ENCODE data around the gene PXYLP1.

Gene PXYLP1

DNA sequence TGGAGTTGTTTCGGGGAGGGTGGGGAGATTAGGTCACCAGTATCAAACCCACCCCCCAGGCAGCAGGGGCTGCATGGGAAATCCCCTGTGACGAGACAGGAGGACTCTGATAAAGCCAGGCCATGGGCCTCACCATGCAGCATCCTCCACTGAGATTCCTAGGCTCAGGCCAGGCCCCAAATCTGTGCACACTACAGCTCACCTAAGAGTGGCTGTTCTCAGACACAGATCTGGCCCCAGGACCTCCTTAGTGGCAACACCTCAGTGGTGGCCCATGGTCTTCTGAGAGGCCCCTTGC lies 29.0 kb downstream of the PXYLP1 start:
- Histone ChIP-seq H2AFZ (ENCODE audit: low read depth, low read length) (no peak overlapping the region), H3K9me3 (ENCODE audit: low read length) (peaks cover 2% of the 10 kb centered on the region), H3K4me1 (ENCODE audit: insufficient read depth, low read length) (peaks cover 19% of the 10 kb centered on the region), H3K4me3 (ENCODE audit: low read length) (no peak overlapping the region), H3K27me3 (ENCODE audit: insufficient read depth, low read length) (no peaks in the 10 kb centered on the region), H3K36me3 (ENCODE audit: insufficient read depth, low read length) (peaks cover 33% of the 10 kb centered on the region)

DNA sequence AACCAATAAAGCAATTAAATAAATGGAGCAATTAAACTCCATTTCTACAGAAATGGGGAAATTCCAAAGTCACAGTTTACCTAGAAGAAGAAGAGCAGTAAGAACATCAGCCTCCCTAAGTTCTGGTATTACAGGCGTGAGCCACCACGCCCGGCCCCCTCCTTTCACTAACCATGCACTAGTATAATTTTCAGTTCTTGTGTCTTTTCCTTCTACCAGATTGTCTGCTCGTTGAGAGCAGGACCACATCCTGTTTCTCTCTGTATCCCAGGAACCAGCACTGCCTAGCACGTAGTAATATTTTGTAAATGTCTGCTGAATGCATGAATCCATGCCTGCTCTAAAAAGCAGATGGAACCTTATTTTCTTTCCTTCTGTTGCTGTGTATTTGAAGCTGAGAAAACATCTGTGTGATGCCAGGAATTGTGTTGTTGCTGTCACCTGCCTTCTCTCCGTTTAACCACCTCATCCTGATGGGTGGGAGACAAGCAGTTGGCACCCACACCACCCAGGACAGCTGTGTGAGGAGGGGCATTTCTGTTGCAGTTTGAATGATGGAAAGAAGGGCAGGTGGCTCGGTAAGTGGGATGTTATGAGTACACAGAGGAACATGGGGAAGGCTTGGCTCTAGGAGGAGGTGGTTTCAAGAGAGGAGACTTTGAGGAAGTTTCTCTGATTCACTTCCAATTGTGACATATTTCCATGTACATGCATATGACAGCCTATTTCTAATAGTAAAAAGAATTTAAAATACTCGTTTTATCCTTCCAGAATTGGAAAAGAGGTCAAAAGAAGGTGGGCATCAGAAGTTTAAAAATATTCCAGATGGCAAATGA lies 30.1 kb downstream of the PXYLP1 start:
- no peak overlapping the region for H3K4me3 ChIP-seq (ENCODE audit: low read length)

DNA sequence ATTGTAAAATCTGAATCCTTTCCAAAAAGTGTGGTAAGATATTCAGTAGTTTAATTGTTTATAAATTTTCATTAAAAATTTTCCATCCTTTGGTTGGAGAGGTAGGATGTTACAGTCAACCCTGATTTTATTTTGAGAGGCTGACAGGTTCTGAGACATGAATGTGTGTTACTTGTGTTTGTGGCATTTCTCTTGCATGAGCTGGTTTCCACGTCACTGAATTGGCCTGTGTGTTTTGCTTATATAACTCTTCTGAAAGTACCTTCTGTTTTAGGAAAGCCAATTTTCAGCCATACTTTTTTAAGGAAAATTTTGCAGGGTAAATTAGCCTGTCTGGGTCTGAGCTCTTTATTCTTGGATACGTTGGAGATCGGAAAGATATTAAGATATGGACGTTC lies 30.7 kb downstream of the PXYLP1 start:
- no peaks in the 10 kb centered on the region for H3K27me3 ChIP-seq (ENCODE audit: insufficient read depth, low read length)
- H3K36me3 ChIP-seq (ENCODE audit: insufficient read depth, low read length): peaks cover 33% of the 10 kb centered on the region
- no peaks in the 10 kb centered on the region for H3K9me3 ChIP-seq (ENCODE audit: low read length)
- H3K4me3 ChIP-seq (ENCODE audit: low read length): no peak overlapping the region
- H3K4me1 ChIP-seq (ENCODE audit: insufficient read depth, low read length): peaks cover 19% of the 10 kb centered on the region
- H2AFZ ChIP-seq (ENCODE audit: low read depth, low read length): no peak overlapping the region

More for the DNA sequence above, 30.1 kb downstream of the PXYLP1 start:
- H3K9me3 ChIP-seq (ENCODE audit: low read length): no peaks in the 10 kb centered on the region
- H3K4me1 ChIP-seq (ENCODE audit: insufficient read depth, low read length): peaks cover 19% of the 10 kb centered on the region
- H3K27me3 ChIP-seq (ENCODE audit: insufficient read depth, low read length): no peaks in the 10 kb centered on the region
- H3K36me3 ChIP-seq (ENCODE audit: insufficient read depth, low read length): peaks cover 33% of the 10 kb centered on the region
- H2AFZ ChIP-seq (ENCODE audit: low read depth, low read length): no peak overlapping the region

DNA sequence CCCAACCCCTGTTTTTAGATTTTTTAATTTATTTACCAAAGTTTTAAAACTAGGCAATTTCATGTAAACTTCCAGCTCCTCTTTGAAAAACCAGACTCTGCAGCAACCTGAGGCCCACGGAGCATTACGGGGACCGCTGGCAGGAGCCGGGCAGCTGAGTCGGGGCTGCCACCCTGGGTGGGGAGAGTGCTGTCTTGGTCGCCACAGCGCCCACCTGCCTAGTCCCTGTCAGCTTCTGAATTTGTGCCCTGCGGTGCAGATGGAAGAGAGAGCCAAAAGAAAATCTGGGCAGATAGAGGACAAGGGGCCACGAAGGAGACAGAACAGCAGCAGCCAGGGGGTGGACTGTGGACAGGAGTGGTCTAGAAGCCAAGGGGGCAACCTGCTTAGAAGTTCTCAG lies 34.6 kb downstream of the PXYLP1 start:
- Histone ChIP-seq H3K9me3 (ENCODE audit: low read length) (no peaks in the 10 kb centered on the region), H3K27me3 (ENCODE audit: insufficient read depth, low read length) (no peaks in the 10 kb centered on the region), H3K4me1 (ENCODE audit: insufficient read depth, low read length) (no peaks in the 10 kb centered on the region), H3K36me3 (ENCODE audit: insufficient read depth, low read length) (peaks cover 39% of the 10 kb centered on the region), H2AFZ (ENCODE audit: low read depth, low read length) (no peak overlapping the region), H3K4me3 (ENCODE audit: low read length) (no peak overlapping the region)

DNA sequence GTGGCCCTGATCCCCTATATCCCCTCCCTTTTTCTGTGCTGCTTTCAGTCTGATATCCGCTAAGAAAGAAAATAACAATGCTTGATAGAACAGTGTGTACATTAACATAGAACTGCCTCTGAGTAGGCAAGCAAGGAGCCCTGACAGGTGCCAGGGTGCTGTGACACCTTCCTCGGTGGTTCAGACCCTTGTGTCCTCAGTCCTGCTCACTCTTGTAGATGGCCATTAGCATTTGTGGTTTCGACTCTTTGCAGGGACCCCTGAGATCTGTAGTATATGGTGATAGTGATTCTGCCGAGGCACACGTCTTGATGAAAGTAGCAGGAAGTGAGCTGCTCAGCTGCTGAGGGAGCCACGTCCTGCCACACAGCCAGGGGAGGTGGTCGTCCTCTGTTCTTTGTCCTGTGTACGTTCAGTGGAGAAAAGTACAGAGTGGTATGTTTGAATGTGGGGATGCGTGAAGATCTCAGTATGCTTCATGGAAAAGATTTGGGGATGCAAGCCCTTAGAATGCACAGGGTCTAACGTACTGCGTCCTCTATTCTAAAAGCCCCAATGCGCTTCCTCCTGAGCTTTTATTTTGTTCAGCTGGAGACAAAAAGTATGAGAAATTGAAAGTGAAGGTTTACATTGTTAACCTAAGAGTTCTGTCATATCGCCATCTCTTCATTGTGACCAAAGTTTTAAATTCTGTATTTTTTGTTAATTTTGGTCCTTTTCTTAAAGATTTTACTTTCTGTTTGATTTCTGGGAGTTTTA lies 35.4 kb downstream of the PXYLP1 start:
- Histone ChIP-seq H3K4me3 (ENCODE audit: low read length) (no peak overlapping the region), H3K27me3 (ENCODE audit: insufficient read depth, low read length) (no peaks in the 10 kb centered on the region), H3K36me3 (ENCODE audit: insufficient read depth, low read length) (peaks cover 31% of the 10 kb centered on the region), H3K4me1 (ENCODE audit: insufficient read depth, low read length) (no peaks in the 10 kb centered on the region), H2AFZ (ENCODE audit: low read depth, low read length) (no peak overlapping the region), H3K9me3 (ENCODE audit: low read length) (no peaks in the 10 kb centered on the region)

DNA sequence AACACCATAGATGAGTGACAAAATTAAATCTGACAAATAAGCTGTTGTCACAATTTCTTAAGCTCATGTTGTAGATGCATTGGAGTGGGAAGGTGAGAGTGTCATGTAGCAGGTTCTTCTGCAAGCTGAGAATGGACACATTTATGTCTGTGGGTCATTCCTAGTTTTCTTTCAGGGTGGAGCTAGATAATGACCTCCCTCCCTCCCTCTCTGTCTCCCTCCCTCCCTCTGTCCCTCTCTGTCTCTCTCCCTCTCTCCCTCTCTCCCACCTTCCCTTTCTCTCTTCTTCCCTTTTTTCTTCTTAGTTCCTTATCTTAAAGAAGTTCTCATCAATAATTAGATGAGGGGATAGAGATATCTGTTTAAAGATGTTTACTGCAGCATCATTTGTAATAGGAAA lies 36.0 kb downstream of the PXYLP1 start:
- H2AFZ ChIP-seq (ENCODE audit: low read depth, low read length): no peak overlapping the region
- no peaks in the 10 kb centered on the region for H3K27me3 ChIP-seq (ENCODE audit: insufficient read depth, low read length)
- H3K4me1 ChIP-seq (ENCODE audit: insufficient read depth, low read length): no peaks in the 10 kb centered on the region
- no peak overlapping the region for H3K4me3 ChIP-seq (ENCODE audit: low read length)
- H3K36me3 ChIP-seq (ENCODE audit: insufficient read depth, low read length): peaks cover 27% of the 10 kb centered on the region
- H3K9me3 ChIP-seq (ENCODE audit: low read length): no peaks in the 10 kb centered on the region

DNA sequence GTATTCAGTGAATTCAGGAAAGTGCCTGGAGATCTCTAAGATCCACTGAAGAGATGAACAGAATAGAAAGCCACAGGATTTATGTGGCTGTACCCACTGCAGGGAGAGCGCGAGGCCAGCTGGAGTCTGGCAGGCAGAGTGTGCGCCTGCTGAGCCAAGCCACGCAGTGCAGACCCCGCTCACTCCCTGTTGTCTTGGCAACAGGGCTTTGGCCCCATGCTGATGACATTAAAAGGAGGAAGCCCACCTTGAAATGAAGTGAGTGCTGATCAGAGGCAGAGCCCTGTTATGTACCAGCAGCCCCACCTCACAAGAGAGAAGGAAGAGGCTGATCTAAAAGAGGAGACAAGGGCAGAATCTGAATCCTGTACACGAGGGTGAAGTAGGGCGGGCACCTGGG lies 36.7 kb downstream of the PXYLP1 start:
- no peaks in the 10 kb centered on the region for H3K4me1 ChIP-seq (ENCODE audit: insufficient read depth, low read length)
- H3K9me3 ChIP-seq (ENCODE audit: low read length): no peaks in the 10 kb centered on the region
- no peak overlapping the region for H3K4me3 ChIP-seq (ENCODE audit: low read length)
- no peak overlapping the region for H2AFZ ChIP-seq (ENCODE audit: low read depth, low read length)
- H3K27me3 ChIP-seq (ENCODE audit: insufficient read depth, low read length): no peaks in the 10 kb centered on the region
- H3K36me3 ChIP-seq (ENCODE audit: insufficient read depth, low read length): peaks cover 26% of the 10 kb centered on the region

DNA sequence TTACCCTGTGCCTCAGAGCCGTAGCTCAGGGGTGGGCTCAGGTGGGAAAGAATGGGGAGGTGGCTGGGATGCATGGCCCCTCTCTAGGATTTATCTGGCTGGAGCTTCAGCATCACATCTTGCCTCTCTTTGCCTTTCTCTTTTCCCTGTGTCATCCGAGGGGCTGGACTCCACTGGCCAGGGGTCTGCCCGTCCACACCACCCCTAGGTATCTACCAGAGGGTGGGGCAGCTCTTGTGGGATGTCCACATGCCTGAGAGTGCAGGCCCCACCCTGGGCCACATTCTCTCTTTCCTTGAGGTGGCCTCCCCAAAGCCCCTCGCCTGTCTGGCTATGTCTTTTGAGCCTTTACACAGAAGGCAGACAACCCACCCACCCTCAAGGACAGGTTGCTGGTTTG lies 37.2 kb downstream of the PXYLP1 start:
- H3K4me3 ChIP-seq (ENCODE audit: low read length): no peak overlapping the region
- no peaks in the 10 kb centered on the region for H3K27me3 ChIP-seq (ENCODE audit: insufficient read depth, low read length)
- no peaks in the 10 kb centered on the region for H3K9me3 ChIP-seq (ENCODE audit: low read length)
- no peak overlapping the region for H2AFZ ChIP-seq (ENCODE audit: low read depth, low read length)
- peaks cover 24% of the 10 kb centered on the region for H3K36me3 ChIP-seq (ENCODE audit: insufficient read depth, low read length)
- no peaks in the 10 kb centered on the region for H3K4me1 ChIP-seq (ENCODE audit: insufficient read depth, low read length)

DNA sequence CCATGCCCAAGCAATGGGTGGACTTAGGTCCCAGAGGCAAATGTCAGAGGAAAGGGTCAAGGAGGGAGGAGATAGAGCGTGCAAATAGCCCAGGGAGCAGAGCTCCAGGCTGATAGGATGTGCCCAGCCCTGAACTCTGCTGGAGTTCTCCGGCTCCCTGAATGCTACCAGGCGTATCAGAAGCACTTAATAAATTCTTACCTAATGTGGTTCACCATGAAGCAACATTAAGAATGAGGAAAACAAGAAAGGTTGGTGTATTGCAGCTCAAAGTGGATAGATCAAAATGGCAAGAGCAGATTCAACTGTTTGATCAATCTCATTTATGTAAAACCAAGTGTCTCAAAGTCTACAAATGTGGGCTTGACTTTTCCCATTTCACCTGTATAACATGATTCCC lies 38.3 kb downstream of the PXYLP1 start:
- Histone ChIP-seq H3K9me3 (ENCODE audit: low read length) (no peaks in the 10 kb centered on the region), H2AFZ (ENCODE audit: low read depth, low read length) (no peak overlapping the region), H3K4me3 (ENCODE audit: low read length) (no peak overlapping the region), H3K27me3 (ENCODE audit: insufficient read depth, low read length) (no peaks in the 10 kb centered on the region), H3K36me3 (ENCODE audit: insufficient read depth, low read length) (peaks cover 15% of the 10 kb centered on the region), H3K4me1 (ENCODE audit: insufficient read depth, low read length) (no peaks in the 10 kb centered on the region)

DNA sequence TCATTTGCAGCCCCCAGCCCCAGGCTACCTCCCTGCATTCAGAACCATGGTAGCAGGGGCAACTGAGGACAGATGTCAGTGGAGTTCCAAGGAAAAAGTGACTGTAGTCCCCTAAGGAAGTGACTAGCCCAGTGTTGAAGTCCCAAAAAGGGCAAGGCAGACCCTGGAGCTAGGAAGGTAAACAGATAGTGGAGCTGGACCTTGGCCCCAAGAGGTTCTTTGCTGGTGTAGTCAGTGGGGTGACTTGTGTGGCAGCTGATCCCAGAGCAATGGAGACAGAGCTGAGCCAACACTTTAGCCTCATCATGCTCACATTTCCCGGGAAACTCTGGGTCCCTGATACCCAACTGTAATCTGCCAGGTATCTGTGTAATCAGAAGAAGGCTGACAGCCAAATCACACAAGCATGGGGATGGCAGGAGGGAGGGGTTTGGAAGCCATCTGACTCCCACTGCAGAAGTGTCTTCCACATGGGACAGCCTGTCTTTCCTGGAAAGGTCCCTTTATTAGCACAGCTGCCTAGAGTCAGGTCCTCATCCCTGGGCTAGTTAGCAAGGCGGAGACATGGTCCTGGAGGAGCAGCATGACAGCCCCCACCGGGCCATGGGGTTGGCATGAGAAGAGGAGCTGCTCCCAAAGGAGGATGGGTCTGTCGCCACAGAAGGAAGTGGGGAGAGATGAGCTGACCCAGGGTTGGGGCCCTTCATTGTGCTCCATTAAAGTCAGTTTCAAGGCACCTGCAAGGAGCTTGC lies 39.8 kb downstream of the PXYLP1 start:
- H3K9me3 ChIP-seq (ENCODE audit: low read length): no peaks in the 10 kb centered on the region
- no peaks in the 10 kb centered on the region for H3K27me3 ChIP-seq (ENCODE audit: insufficient read depth, low read length)
- no peaks in the 10 kb centered on the region for H3K4me1 ChIP-seq (ENCODE audit: insufficient read depth, low read length)
- H3K4me3 ChIP-seq (ENCODE audit: low read length): no peak overlapping the region
- H3K36me3 ChIP-seq (ENCODE audit: insufficient read depth, low read length): peaks cover 12% of the 10 kb centered on the region
- no peak overlapping the region for H2AFZ ChIP-seq (ENCODE audit: low read depth, low read length)

DNA sequence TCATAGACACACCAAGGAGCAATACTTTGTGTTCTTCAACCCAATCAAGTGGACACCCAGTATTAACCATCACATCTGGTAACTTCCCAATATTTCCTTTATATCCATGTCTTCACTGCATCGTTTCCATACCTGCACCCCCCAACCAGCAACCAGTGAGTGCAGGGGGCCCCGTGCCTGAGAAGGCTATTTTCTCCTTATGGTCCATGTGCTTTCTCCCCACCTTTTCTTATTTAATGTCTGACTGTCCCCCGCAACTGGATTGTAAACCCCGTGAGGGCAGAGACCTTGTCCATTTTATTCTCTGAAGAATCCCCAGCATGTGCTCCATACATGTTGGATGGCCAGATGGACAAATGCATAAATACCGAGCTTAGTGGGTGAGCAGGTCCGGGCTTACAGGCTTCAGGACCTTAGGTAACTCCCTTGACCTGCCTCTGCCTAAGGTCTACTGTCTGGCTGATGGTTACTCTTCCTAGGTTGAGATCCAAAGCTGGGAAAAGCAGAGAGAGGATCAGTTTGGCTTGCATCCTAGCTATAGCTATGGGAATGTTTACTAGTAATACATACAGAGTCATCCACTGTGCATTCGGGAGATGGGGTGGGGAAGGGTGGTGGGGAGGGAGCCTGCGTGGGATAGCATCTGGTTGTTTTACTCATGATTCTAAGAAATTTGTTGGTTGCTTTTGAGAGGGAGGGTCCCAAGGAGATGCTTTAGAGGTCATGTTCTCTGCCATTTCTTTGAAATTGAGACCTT lies 41.5 kb downstream of the PXYLP1 start:
- peaks cover 17% of the 10 kb centered on the region for H3K36me3 ChIP-seq (ENCODE audit: insufficient read depth, low read length)
- H3K27me3 ChIP-seq (ENCODE audit: insufficient read depth, low read length): no peaks in the 10 kb centered on the region
- no peak overlapping the region for H3K4me3 ChIP-seq (ENCODE audit: low read length)
- H3K9me3 ChIP-seq (ENCODE audit: low read length): no peaks in the 10 kb centered on the region
- H3K4me1 ChIP-seq (ENCODE audit: insufficient read depth, low read length): no peaks in the 10 kb centered on the region
- H2AFZ ChIP-seq (ENCODE audit: low read depth, low read length): no peak overlapping the region

DNA sequence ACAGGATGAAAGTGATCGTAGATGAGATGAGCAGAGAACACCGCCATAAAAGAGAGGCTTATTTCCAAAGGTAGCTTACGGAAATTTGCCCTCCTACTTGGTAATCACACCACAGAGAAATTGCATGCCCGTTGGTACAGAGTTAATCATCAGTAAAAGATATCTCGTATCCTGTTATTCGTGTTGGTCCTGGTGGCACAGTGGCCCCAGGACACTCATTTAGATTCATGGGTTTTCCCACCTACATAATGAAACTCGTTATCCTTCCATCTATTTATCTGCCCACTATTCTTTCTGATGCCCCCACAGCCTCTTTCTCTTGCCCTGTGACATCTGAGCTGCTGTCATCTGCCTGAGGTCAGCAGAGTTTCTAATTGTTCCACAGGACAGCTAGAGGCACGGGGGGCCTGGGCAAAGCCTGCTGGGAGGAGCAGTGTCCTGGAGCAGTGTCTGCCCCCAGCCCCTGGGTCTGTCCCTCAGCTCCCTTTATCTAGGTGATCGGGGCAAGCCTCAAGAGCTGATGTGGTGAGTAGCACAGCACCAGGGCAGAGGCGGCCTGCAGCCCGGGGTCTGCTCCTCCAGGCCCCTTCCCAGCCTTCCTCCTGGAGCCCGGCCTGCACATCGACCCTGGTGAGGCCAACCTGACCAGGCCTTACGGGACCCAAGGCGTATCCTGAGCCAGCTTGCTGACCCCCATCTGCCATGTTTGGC lies 42.2 kb downstream of the PXYLP1 start:
- no peaks in the 10 kb centered on the region for H3K9me3 ChIP-seq (ENCODE audit: low read length)

More for the DNA sequence above, 42.2 kb downstream of the PXYLP1 start:
- H2AFZ ChIP-seq (ENCODE audit: low read depth, low read length): no peak overlapping the region
- no peaks in the 10 kb centered on the region for H3K27me3 ChIP-seq (ENCODE audit: insufficient read depth, low read length)
- H3K36me3 ChIP-seq (ENCODE audit: insufficient read depth, low read length): peaks cover 14% of the 10 kb centered on the region
- peaks cover 7% of the 10 kb centered on the region for H3K4me1 ChIP-seq (ENCODE audit: insufficient read depth, low read length)
- H3K4me3 ChIP-seq (ENCODE audit: low read length): no peak overlapping the region
